Left lung (tissue), 14 donors: ENCODE data around the gene CDC20. TPM values are rescaled to one million over a fixed set of nuclear protein-coding genes. Genes with fewer than 3 reads are reported as not detected.

Source experiments
- ATAC-seq: fragments of 200-7000 bp; cut with Tn5 transposase; one replicate; pipeline ENCODE4 v1.9.1; 2020; ENCODE audit warnings: moderate library complexity
- DNase-seq, 4 donors: peaks; one replicate each; pipeline ENCODE4 v3.0.0-alpha.2; 2013 to 2020
- H3K27ac ChIP-seq, 2 donors: fragments of 200-600 bp; sonication (generic) in 1 of 2; one replicate each; pipeline versions ENCODE4 v1.5.0 to v1.8.0; 2020 to 2021
- H3K27me3 ChIP-seq, 2 donors: fragments of 200-600 bp; sonication (generic) in 1 of 2; one replicate each; pipeline versions ENCODE4 v1.5.0 to v1.8.0; 2020 to 2021
- H3K36me3 ChIP-seq, 2 donors: fragments of 200-600 bp; sonication (generic) in 1 of 2; one replicate each; pipeline versions ENCODE4 v1.5.0 to v1.8.0; 2020 to 2021
- H3K4me1 ChIP-seq, 2 donors: fragments of 200-600 bp; one replicate each; pipeline ENCODE4 v1.8.0; 2021
- H3K4me3 ChIP-seq, 2 donors: fragments of 200-600 bp; sonication (generic) in 1 of 2; one replicate each; pipeline versions ENCODE4 v1.5.0 to v1.8.0; 2020 to 2021; ENCODE audit warnings: mild to moderate bottlenecking in 1 of 2
- H3K9me3 ChIP-seq, 2 donors: fragments of 200-600 bp; sonication (generic) in 1 of 2; one replicate each; pipeline versions ENCODE4 v1.5.0 to v1.8.0; 2020 to 2021
- intact Hi-C, 2 donors: fragments of 100-400 bp; cut with DNase I; formaldehyde crosslinking; loops; one replicate each; pipeline versions ENCODE4 v1.11.2 to v1.14.2; 2022
- long read RNA-seq, 12 donors: library from polyadenylated mRNA in 2 of 12; unstranded in 2 of 12; transcript quantifications; one replicate each; pipeline ENCODE4 v2.0.0 and lab custom pipeline, GENCODE V29; 2019 to 2026
- polyA plus RNA-seq, 6 donors: library from polyadenylated mRNA; unstranded; fragments of 120-200 nt; gene quantifications; one replicate each; pipeline ENCODE4 v1.2.1, GENCODE V29; 2013; ENCODE audit not compliant: insufficient read length in 6 of 6
- total RNA-seq, 2 donors: library from RNA; stranded (reverse); fragmentation: NEBNext Ultra II Directional; extraction: Animal tissue kit (Norgen Biotek cat#: 25700); gene quantifications; one replicate each; pipeline ENCODE4 v1.2.1, GENCODE V29; 2021
- TF ChIP-seq, protein P1 (sequence below), 2 donors: fragments of 200-600 bp; sonication (generic) in 1 of 2; IDR thresholded peaks; one replicate each; pipeline versions ENCODE4 v1.5.0 to v1.8.0; 2021; ENCODE audit warnings: antibody characterized with exemption in 2 of 2
- donor health status: DM: no; HTN: yes; CAD: no.
- donor health status: DM: no; HTN: no; CAD: no.

Gene CDC20
- total RNA-seq (10 to 100 TPM in 1 of 2 donors, 1 to 10 TPM in 1; 7.9 to 18.0 TPM), polyA plus RNA-seq (10 to 100 TPM; 30.3 to 73.7 (median 32.9) TPM)
- long read RNA-seq, donor 1, transcript CDC20-201 (11 exons, 1,675 nt): major isoform, 14 of 26 reads
- long read RNA-seq, donor 1, partial matches to known transcripts: 7 of 26 reads
- long read RNA-seq, donor 1, other reads (novel, unspliced or antisense): 0 of 26 reads
- long read RNA-seq, donor 2, transcript CDC20-201 (11 exons, 1,675 nt): major isoform, 10 of 23 reads
- long read RNA-seq, donor 2, partial matches to known transcripts: 10 of 23 reads
- long read RNA-seq, donor 2, other reads (novel, unspliced or antisense): 0 of 23 reads
- long read RNA-seq, donor 3, transcript CDC20-201 (11 exons, 1,675 nt): minor isoform, 6 of 13 reads
- long read RNA-seq, donor 3, transcript CDC20-202 (10 exons, 1,777 nt): major isoform, 7 of 13 reads
- long read RNA-seq, donor 3, partial matches to known transcripts: 0 of 13 reads
- long read RNA-seq, donor 3, other reads (novel, unspliced or antisense): 0 of 13 reads
- long read RNA-seq, donor 4, transcript CDC20-202 (10 exons, 1,777 nt): minor isoform, 7 of 25 reads
- long read RNA-seq, donor 4, transcript CDC20-201 (11 exons, 1,675 nt): major isoform, 13 of 25 reads
- long read RNA-seq, donor 4, partial matches to known transcripts: 3 of 25 reads
- long read RNA-seq, donor 4, other reads (novel, unspliced or antisense): 2 of 25 reads
- long read RNA-seq, donor 5, transcript CDC20-201 (11 exons, 1,675 nt): major isoform, 10 of 18 reads
- long read RNA-seq, donor 5, partial matches to known transcripts: 5 of 18 reads
- long read RNA-seq, donor 5, other reads (novel, unspliced or antisense): 0 of 18 reads
- long read RNA-seq, donor 6, transcript CDC20-201 (11 exons, 1,675 nt): major isoform, 7 of 23 reads
- long read RNA-seq, donor 6, transcript CDC20-202 (10 exons, 1,777 nt): minor isoform, 5 of 23 reads
- long read RNA-seq, donor 6, partial matches to known transcripts: 8 of 23 reads
- long read RNA-seq, donor 6, other reads (novel, unspliced or antisense): 0 of 23 reads
- long read RNA-seq, donor 7, partial matches to known transcripts: 0 of 7 reads
- long read RNA-seq, donor 7, other reads (novel, unspliced or antisense): 0 of 7 reads
- long read RNA-seq, donor 8, transcript CDC20-201 (11 exons, 1,675 nt): major isoform, 5 of 9 reads
- long read RNA-seq, donor 8, partial matches to known transcripts: 0 of 9 reads
- long read RNA-seq, donor 8, other reads (novel, unspliced or antisense): 0 of 9 reads
- long read RNA-seq, donor 9: 0 reads
- long read RNA-seq, donor 10, transcript CDC20-201 (11 exons, 1,675 nt): major isoform, 10 of 11 reads
- long read RNA-seq, donor 10, partial matches to known transcripts: 0 of 11 reads
- long read RNA-seq, donor 10, other reads (novel, unspliced or antisense): 0 of 11 reads
- long read RNA-seq, donor 11, partial matches to known transcripts: 0 of 5 reads
- long read RNA-seq, donor 11, other reads (novel, unspliced or antisense): 0 of 5 reads
- long read RNA-seq, donor 12, partial matches to known transcripts: 0 of 7 reads
- long read RNA-seq, donor 12, other reads (novel, unspliced or antisense): 0 of 7 reads

DNA sequence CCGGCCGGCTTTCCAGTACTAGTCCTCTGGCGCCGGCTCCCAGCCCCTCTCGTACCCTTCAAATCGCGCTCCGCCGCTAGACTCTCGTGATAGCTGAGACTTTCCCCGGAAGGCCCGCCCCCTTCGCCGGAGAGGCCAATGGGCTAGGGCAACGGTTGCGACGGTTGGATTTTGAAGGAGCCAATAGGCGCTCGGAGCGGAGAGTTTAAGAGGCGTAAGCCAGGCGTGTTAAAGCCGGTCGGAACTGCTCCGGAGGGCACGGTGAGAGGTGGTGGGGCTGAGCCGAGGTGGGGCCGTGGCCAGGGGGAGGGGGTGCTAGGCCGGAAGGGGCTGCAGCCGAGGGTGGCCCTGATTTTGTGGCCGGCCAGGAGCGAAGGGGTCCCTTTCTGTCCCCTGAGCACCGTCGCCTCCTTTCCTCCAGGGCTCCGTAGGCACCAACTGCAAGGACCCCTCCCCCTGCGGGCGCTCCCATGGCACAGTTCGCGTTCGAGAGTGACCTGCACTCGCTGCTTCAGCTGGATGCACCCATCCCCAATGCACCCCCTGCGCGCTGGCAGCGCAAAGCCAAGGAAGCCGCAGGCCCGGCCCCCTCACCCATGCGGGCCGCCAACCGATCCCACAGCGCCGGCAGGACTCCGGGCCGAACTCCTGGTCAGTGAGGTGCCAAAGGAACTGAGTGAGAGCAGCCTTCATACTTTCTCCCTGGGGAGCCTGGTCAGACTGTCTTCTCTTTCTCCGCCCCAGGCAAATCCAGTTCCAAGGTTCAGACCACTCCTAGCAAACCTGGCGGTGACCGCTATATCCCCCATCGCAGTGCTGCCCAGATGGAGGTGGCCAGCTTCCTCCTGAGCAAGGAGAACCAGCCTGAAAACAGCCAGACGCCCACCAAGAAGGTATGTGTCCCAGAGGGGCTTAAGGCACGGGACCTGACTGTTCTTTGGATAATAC, at the start of gene CDC20:
Gene CDC20, plus strand, starts transcription at position 236 of the 948 bp plus-strand sequence. Its CDS starts 235 bp downstream, at position 471.
- DNase-seq (peak; percentile 95 to 99 (median 98)), ATAC-seq (peak; percentile 98)
- TF ChIP-seq, protein P1, sequence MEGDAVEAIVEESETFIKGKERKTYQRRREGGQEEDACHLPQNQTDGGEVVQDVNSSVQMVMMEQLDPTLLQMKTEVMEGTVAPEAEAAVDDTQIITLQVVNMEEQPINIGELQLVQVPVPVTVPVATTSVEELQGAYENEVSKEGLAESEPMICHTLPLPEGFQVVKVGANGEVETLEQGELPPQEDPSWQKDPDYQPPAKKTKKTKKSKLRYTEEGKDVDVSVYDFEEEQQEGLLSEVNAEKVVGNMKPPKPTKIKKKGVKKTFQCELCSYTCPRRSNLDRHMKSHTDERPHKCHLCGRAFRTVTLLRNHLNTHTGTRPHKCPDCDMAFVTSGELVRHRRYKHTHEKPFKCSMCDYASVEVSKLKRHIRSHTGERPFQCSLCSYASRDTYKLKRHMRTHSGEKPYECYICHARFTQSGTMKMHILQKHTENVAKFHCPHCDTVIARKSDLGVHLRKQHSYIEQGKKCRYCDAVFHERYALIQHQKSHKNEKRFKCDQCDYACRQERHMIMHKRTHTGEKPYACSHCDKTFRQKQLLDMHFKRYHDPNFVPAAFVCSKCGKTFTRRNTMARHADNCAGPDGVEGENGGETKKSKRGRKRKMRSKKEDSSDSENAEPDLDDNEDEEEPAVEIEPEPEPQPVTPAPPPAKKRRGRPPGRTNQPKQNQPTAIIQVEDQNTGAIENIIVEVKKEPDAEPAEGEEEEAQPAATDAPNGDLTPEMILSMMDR (IDR thresholded peaks at IDR 0.05): no peak
- Histone ChIP-seq H3K36me3 (peaks cover 6 to 39% of the 10 kb centered on the region in 2 donors), H3K4me1 (peaks cover 13 to 43% of the 10 kb centered on the region in 2 donors), H3K4me3 (peak within 1 kb of the TSS; percentile 64 to 68), H3K27ac (peak within 1 kb of the TSS; percentile 94 to 98), H3K9me3 (no peaks in the 10 kb centered on the region), H3K27me3 (no peaks in the 10 kb centered on the region)
- intact Hi-C loops: no loop called here

DNA sequence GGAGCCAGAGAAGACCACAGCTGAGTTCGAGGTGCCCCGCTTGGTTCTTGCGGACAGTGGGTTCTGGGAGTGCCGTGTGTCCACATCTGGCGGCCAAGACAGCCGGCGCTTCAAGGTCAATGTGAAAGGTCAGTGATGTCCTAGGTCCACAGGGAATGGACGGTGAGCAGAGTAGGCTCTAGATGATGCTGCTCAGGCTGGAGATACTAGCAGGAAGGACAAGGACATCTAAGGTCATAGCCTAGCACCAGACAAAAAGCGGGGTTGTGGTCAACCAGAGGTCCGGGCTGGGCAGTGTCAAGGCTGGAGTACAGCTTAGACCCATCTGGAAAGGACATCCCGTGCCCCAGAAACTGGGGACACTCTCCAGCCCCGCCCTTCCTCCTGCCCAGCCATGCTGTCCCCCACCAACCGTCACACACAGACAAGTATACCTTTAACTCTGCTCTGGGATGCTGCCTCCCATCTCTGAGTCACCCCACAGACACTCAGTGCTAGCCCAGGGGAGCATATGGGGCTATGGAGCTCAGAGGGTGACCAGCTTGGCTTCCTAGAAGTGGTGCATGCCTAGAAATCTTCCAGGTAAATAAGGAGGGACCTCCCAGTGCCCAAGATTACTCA, 49.3 kb upstream of the CDC20 start:
- no peak overlapping the region for H3K27ac ChIP-seq
- no peaks in the 10 kb centered on the region for H3K9me3 ChIP-seq
- TF ChIP-seq, protein P1 (IDR thresholded peaks at IDR 0.05): no peak
- DNase-seq (peak in 2 of 4 donors; percentile 21 to 37), ATAC-seq (no peak)
- intact Hi-C loops: no loop called here
- peaks cover 0 to 28% of the 10 kb centered on the region in 2 donors for H3K36me3 ChIP-seq
- no peaks in the 10 kb centered on the region for H3K27me3 ChIP-seq
- H3K4me1 ChIP-seq: peaks cover 0 to 25% of the 10 kb centered on the region in 2 donors
- no peak overlapping the region for H3K4me3 ChIP-seq

DNA sequence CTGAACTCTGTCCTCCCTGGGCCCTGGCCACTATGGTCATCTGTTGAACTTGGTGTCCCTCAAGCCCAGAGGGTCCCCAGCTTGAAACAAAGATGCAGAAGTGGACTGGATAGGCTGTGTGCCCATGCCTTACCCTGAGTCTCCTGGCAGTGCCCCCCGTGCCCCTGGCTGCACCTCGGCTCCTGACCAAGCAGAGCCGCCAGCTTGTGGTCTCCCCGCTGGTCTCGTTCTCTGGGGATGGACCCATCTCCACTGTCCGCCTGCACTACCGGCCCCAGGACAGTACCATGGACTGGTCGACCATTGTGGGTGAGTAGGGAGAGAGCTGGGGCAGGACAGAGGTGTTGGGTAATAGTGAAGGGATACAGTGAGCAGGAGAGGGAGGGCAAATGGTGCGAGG, 47.3 kb upstream of the CDC20 start:
- peaks cover 0 to 6% of the 10 kb centered on the region in 2 donors for H3K4me1 ChIP-seq
- H3K4me3 ChIP-seq: no peak overlapping the region
- intact Hi-C loops: no loop called here
- no peak overlapping the region for H3K27ac ChIP-seq
- DNase-seq (peak in 2 of 4 donors; percentile 22 to 68), ATAC-seq (no peak)
- TF ChIP-seq, protein P1 (IDR thresholded peaks at IDR 0.05): no peak
- peaks cover 0 to 32% of the 10 kb centered on the region in 2 donors for H3K36me3 ChIP-seq
- no peaks in the 10 kb centered on the region for H3K9me3 ChIP-seq
- H3K27me3 ChIP-seq: no peaks in the 10 kb centered on the region
